Measurements from ENCODE around the gene ABLIM2.

The ABLIM2 gene

GRCh38 chr4:8099981-8100464 is 58.6 kb downstream of the ABLIM2 start:
- DNase-seq: no peak

- no peak for DNase-seq
These were observed 60.1 kb downstream of the ABLIM2 start for GRCh38 chr4:8098506-8098905.

DNA sequence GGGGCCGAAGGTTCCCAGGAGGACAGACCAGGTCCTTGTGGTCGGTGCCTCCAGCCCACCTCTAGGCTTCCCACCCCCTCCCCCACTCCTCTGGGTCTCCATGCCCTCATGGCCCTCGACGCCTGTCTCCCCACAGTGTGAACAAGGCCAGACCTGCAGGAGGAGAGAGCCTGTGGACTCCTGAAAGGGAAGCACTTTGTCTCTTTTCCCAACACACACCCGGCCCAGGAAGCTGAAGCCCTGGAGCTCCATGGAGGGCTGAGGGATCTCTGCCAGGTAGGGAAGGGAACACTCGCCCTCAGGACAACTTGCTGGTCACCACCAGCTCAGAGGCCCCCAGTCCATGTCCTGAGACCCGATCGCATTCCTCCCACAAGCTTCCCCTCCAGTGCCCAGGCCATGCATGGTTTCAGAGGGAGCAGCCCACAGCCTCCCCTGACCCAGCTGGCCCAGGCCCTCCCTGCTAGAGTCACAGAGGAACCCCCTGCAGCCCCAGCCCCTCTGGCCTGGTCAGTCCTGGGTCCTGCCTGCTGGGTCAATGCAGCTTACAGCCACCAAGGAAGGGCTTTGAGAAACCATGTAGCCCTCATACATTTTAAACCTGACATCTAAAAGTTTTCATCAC is 60.8 kb downstream of the ABLIM2 start:
- no peak for DNase-seq

- no peak for DNase-seq
These were observed 61.5 kb downstream of the ABLIM2 start for GRCh38 chr4:8097141-8097541.

DNA sequence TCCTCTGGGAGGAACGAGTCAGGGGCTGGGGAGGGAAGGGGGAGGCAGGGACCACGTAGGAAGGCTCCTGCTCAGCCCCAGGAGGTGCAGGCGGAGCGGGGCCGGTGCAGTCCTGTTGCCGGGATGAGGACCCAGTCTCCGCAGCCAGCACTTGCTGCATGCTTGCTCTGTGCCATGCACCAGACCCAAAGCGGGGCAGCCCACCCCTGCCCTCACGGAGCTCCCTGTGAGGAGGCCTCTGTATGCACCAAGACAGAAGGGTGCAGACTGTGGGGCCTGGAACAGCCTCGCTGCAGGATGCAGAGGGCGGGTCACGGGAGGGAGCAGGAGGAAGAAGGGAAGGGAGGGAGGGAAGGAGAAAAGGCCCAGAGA is 61.9 kb downstream of the ABLIM2 start:
- DNase-seq: no peak

- no peak for DNase-seq
These were observed 62.5 kb downstream of the ABLIM2 start for GRCh38 chr4:8095956-8096689.

DNA sequence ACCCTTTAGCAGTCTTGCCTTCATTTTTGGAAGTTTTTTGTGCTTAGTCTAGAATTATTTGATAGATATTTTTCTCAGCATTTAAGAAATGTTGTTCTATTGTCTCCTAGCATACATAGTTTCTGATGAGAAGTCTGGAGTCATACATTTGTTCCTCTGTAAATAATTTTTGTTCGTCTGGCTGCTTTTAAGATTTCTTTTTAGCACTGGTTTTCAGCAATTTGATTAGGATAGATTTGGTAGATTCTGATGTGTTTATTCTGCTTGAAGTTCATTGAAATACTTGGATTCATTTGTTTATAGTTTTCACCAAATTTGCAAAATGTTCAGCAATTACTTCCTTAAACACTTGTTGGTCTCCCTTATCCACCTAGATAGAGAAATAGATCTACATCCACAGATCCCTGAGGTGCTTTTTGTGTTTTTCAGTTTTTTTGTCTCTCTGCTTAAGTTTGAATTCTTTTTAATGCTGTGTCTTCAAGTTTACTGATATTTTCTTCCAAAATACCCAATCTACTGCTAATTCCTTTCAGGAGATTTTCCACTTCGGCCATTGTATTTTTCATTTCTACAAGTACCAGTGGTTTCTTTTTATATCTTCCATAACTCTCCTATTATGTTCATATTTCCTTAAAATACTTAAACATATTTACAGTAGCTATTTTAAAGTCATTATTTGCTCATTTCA is 64.9 kb downstream of the ABLIM2 start:
- no peak for DNase-seq

DNA sequence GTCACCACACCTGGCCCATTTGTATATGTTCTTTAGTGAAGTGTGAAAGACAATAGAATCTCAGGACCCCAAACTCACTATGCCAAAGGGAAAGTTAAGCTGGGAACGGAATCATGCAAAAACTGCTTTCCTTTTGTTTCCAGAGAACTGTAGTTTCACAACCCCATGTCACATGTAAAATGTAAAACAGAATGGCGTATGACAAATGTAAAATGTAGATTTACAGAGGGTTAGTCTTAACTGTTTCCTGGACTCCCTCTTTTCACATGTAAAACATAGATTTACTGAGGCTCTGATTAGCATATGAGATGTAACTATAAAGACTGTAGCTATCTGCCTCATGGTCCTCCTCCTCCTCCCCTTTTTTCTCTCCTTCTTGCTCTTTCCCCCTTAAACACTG is 66.3 kb downstream of the ABLIM2 start:
- DNase-seq: no peak

GRCh38 chr4:8090744-8091301 is 67.8 kb downstream of the ABLIM2 start:
- no peak for DNase-seq

- no peak for DNase-seq
These were observed 68.3 kb downstream of the ABLIM2 start for GRCh38 chr4:8090312-8090711.

- no peak for DNase-seq
These were observed 68.8 kb downstream of the ABLIM2 start for GRCh38 chr4:8089862-8090261.

DNA sequence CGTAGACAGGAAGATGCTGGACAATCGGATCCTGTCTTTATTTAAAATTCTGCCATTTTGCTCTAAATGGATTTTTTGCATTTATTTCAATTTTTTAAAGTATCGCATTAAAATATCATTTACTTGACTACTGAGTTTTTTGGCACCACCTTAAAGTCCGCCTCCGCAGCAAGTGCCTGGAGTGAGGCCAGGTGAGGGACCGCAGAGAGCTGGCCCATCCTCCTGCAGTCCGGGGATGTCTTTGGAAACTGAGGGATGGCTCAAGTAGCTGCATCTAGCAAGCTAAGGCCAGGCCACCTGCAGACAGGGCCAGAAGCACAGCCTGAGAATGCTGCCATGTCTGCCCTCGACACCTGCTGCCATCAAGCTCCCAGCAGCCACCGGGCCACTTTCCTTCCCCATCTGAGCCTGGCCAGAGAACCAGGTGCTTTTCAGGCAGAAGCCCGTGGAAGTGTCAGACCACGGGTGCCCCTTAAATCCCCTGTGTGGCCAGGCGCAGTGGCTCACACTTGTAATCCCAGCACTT is 69.6 kb downstream of the ABLIM2 start:
- DNase-seq: no peak

- DNase-seq: no peak
These were observed 70.6 kb downstream of the ABLIM2 start for GRCh38 chr4:8087921-8088495.

- no peak for DNase-seq
These were observed 71.7 kb downstream of the ABLIM2 start for GRCh38 chr4:8086783-8087445.

DNA sequence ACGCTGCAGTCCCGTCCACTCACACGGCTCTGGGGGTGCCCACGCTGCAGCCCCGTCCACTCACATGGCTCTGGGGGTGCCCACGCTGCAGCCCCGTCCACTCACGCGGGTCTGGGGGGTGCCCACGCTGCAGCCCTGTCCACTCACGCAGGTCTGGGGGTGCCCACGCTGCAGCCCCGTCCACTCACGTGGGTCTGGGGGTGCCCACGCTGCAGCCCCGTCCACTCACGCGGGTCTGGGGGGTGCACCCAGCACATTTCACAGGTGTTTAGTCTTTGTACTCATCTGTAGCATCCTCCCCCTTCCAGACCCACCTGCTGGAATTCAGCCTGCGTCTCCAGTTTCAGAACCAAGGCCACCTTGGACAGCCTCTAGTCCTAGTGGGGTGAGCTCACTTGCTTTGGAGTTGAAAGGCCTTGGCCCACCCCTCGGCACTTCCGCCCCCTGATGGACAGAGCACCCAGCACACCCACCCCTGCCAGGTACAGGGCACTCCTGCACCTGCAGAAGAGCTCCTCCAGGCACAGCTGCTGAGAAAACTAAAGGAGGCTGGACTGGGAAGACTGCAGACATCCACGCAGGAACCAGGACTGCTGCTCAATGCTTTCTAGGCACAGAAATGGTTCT is 73.0 kb downstream of the ABLIM2 start:
- no peak for DNase-seq

GRCh38 chr4:8084712-8085490 is 73.7 kb downstream of the ABLIM2 start:
- DNase-seq: no peak

- DNase-seq: no peak
These were observed 74.5 kb downstream of the ABLIM2 start for GRCh38 chr4:8084031-8084660.

GRCh38 chr4:8083086-8083825 is 75.4 kb downstream of the ABLIM2 start:
- DNase-seq: no peak

DNA sequence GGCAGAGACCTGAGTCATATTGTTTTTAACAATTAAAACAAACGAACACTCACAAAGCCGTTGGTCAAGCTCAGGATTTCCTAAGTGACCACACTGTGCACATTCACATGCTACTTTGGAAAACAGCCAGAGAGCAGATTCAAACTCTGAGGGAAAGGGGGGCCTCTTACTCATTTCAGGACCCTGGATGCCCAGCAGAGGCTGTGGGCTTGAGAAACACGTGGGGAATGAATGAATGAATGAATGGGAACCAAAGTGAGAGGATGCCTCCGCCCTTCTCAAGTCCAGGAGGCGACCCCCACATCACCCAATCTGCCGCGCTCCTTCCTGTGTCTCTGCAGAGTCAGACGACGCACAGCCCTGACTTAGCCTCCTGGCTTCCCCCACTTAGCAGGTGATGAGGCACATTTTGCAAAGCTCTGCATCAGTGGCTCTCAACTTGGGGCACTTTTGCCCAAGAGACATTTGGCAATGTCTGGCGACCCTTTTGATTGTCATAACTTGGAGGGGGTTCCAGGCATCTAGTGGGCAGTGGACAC is 76.0 kb downstream of the ABLIM2 start:
- no peak for DNase-seq

Measured in suppressor macrophage treated with lipopolysaccharide for 4 hours (primary cell).